A549 (cell line): Measurements from ENCODE around the gene MAGI1. TPM values are rescaled to one million over a fixed set of nuclear protein-coding genes. Genes with fewer than 3 reads are reported as not detected.

Experiments used
- ATAC-seq, 2 experiments: fragments of 200-7000 bp in 1 of 2; fragments of >200 bp in 1 of 2; cut with Nextera tagmentation in 1 of 2; cut with Tn5 transposase in 1 of 2; 3 replicates each; pipeline versions ENCODE4 v1.8.0 to v1.9.1; 2018 to 2020; ENCODE audit warnings: mild to moderate bottlenecking in 1 of 2, moderate library complexity in 1 of 2
- CTCF ChIA-PET: fragments of 300-600 bp; sonication (Branson Sonifier 250); formaldehyde crosslinking; extraction: SDS; loops from one replicate; lab custom pipeline; 2021; ENCODE audit warnings: antibody characterized with exemption, inconsistent platforms; lab: Yijun Ruan, JAX
- POLR2A ChIA-PET: fragments of 350-600 bp; formaldehyde crosslinking; extraction: SDS; loops from one replicate; lab custom pipeline; 2021; ENCODE audit warnings: antibody characterized with exemption, inconsistent platforms; lab: Yijun Ruan, JAX
- DNase-seq, 2 experiments: peaks; one replicate each; pipeline versions ENCODE4 v3.0.0 to v3.0.0-alpha.2; 2011 to 2016; ENCODE audit warnings: low read depth in 1 of 2, low spot score in 1 of 2
- FAIRE-seq: peaks from 2 replicates; lab custom pipeline; 2011; peaks lifted over from hg19 to GRCh38; lab: Jason Lieb, UNC
- H3K27ac ChIP-seq, 2 experiments: fragments of >200 bp; sonication (Bioruptor Twin); formaldehyde crosslinking; 3 replicates each; pipeline ENCODE4 v1.5.1; 2016 to 2017
- H3K4me1 ChIP-seq: fragments of >200 bp; sonication (Bioruptor Twin); formaldehyde crosslinking; 3 replicates; pipeline ENCODE4 v1.6.1; 2016
- H3K4me2 ChIP-seq: fragments of >200 bp; sonication (Bioruptor Twin); formaldehyde crosslinking; 3 replicates; pipeline ENCODE4 v1.6.1; 2016
- H3K4me3 ChIP-seq: fragments of >200 bp; sonication (Bioruptor Twin); formaldehyde crosslinking; 3 replicates; pipeline ENCODE4 v1.5.1; 2016
- H3K9me3 ChIP-seq: fragments of >200 bp; sonication (Bioruptor Twin); formaldehyde crosslinking; 3 replicates; pipeline ENCODE4 v1.6.1; 2016
- BCL3 ChIP-seq: fragments of >200 bp; sonication (Bioruptor Twin); formaldehyde crosslinking; IDR thresholded peaks from 3 replicates; pipeline ENCODE4 v1.6.1; 2016
- BHLHE40 ChIP-seq: IDR thresholded peaks from 2 replicates; pipeline ENCODE4 v1.6.1; 2012; ENCODE audit warnings: low read depth, low read length, inconsistent platforms
- CTCF ChIP-seq: fragments of >200 bp; sonication (Bioruptor Twin); formaldehyde crosslinking; IDR thresholded peaks from 3 replicates; pipeline ENCODE4 v1.5.1; 2016
- EHF ChIP-seq: fragments of 250-450 bp; sonication (Bioruptor Pico); IDR thresholded peaks from 2 replicates; pipeline ENCODE4 v1.5.0; 2020; ENCODE audit warnings: mild to moderate bottlenecking
- EHMT2 ChIP-seq: fragments of 200-600 bp; sonication (generic); IDR thresholded peaks from 2 replicates; pipeline ENCODE4 v1.6.1; 2016; ENCODE audit warnings: antibody characterized with exemption, low read depth, mild to moderate bottlenecking, moderate library complexity
- ELK1 ChIP-seq: fragments of 150-350 bp; IDR thresholded peaks from 2 replicates; pipeline ENCODE4 v1.6.1; 2014; ENCODE audit warnings: low read depth, mild to moderate bottlenecking, low read length
- FOXS1 ChIP-seq: fragments of 250-450 bp; sonication (Bioruptor Pico); IDR thresholded peaks from 2 replicates; pipeline ENCODE4 v1.5.0; 2020; ENCODE audit warnings: mild to moderate bottlenecking, moderate library complexity
- GATA3 ChIP-seq: IDR thresholded peaks from 2 replicates; pipeline ENCODE4 v1.6.1; 2012; ENCODE audit warnings: borderline replicate concordance
- HES2 ChIP-seq: fragments of >200 bp; sonication (Bioruptor Twin); formaldehyde crosslinking; IDR thresholded peaks from 2 replicates; pipeline ENCODE4 v1.6.1; 2016
- HMGXB4 ChIP-seq: fragments of 250-450 bp; sonication (Bioruptor Pico); IDR thresholded peaks from 2 replicates; pipeline ENCODE4 v1.5.0; 2021; ENCODE audit warnings: mild to moderate bottlenecking, moderate library complexity, borderline replicate concordance
- JUNB ChIP-seq: fragments of >200 bp; sonication (Bioruptor Twin); formaldehyde crosslinking; IDR thresholded peaks from 2 replicates; pipeline ENCODE4 v1.6.1; 2016
- NPAS2 ChIP-seq: fragments of 250-450 bp; sonication (Bioruptor Pico); IDR thresholded peaks from 2 replicates; pipeline ENCODE4 v1.8.0; 2022; ENCODE audit warnings: mild to moderate bottlenecking, moderate library complexity, borderline replicate concordance
- POLR2AphosphoS2 ChIP-seq: conservative IDR thresholded peaks from 2 replicates; pipeline ENCODE4 v1.6.1; 2012; ENCODE audit warnings: low read length, improper control_type of control experiment, inconsistent platforms
- RAD21 ChIP-seq, 2 experiments: fragments of >200 bp in 1 of 2; sonication (Bioruptor Twin) in 1 of 2; formaldehyde crosslinking in 1 of 2; IDR thresholded peaks in 1 of 2; conservative IDR thresholded peaks in 1 of 2; 2 replicates in 1 of 2; 3 replicates in 1 of 2; pipeline ENCODE4 v1.6.1; 2012 to 2018; ENCODE audit warnings: inconsistent platforms in 1 of 2
- TFCP2L1 ChIP-seq: fragments of 250-450 bp; sonication (Bioruptor Pico); IDR thresholded peaks from 2 replicates; pipeline ENCODE4 v1.5.0; 2021; ENCODE audit warnings: mild to moderate bottlenecking
- USF2 ChIP-seq: fragments of 450-650 bp; IDR thresholded peaks from 2 replicates; pipeline ENCODE4 v1.6.1; 2014; ENCODE audit warnings: antibody characterized with exemption
- WGBS: methylation state at CpG from one replicate; pipeline ENCODE4 v1.1.6; 2017; ENCODE audit errors: missing lambda C conversion rate; 5-methylcytosine and 5-hydroxymethylcytosine counted together
- polyA plus RNA-seq, 4 experiments: library from polyadenylated mRNA; depleted of rRNA in 3 of 4; stranded (reverse); fragments of >200 nt; fragmentation: RNase III in 1 of 4; extraction: RNeasy Plus Mini Kit Qiagen cat#74134 plus additional on column Dnase treatment in 1 of 4; gene quantifications; 2 replicates in 3 of 4; 3 replicates in 1 of 4; pipeline ENCODE4 v1.2.3, GENCODE V29; 2011 to 2017

Gene MAGI1
- polyA plus RNA-seq, 2 of the 4 experiments (the other 2 are of a cell fraction): 4.7 to 6.6 TPM

- POLR2A ChIA-PET: no interaction called here
- WGBS: 91% methylated on average over 4 of the region's 4 CpGs
- CTCF ChIA-PET: no interaction called here
- no peak for FAIRE-seq
- H3K4me2 ChIP-seq: no peak overlapping the region
- DNase-seq: no peak
- TF ChIP-seq EHF (CRISPR knock-in tag) (no peak), BCL3 (no peak), HES2 (no peak), HMGXB4 (CRISPR knock-in tag) (no peak), USF2 (no peak), BHLHE40 (no peak), EHMT2 (no peak)
- H3K27ac ChIP-seq: no peak overlapping the region
- H3K4me3 ChIP-seq: no peak overlapping the region
- ATAC-seq: no peak
- H3K4me1 ChIP-seq: peaks cover 13% of the 10 kb centered on the region; the same call in 2 of the 3 replicates
- no peaks in the 10 kb centered on the region for H3K9me3 ChIP-seq
These were observed 22.9 kb downstream of the MAGI1 start for GRCh38 chr3:66015841-66016240.

GRCh38 chr3:66014651-66015050 is 24.1 kb downstream of the MAGI1 start:
- H3K4me1 ChIP-seq: peaks cover 19% of the 10 kb centered on the region; the same call in 2 of the 3 replicates
- FAIRE-seq (no peak), ATAC-seq (no peak), DNase-seq (no peak)
- no peak overlapping the region for H3K4me3 ChIP-seq
- ChIA-PET POLR2A (no interaction called here), CTCF (no interaction called here)
- 74% methylated on average over 2 of the region's 2 CpGs for WGBS
- TF ChIP-seq ELK1: no peak
- no peak for TF ChIP-seq FOXS1
- no peak for TF ChIP-seq TFCP2L1 (CRISPR knock-in tag)
- no peak for TF ChIP-seq RAD21 (conservative IDR thresholded peaks at IDR 0.05 in 1 of 2, IDR thresholded peaks at IDR 0.05 in 1 of 2)
- no peak for TF ChIP-seq POLR2AphosphoS2
- no peak for TF ChIP-seq CTCF
- no peak for TF ChIP-seq NPAS2
- no peak for TF ChIP-seq USF2
- no peak for TF ChIP-seq JUNB
- TF ChIP-seq GATA3: no peak
- no peak overlapping the region for H3K4me2 ChIP-seq
- H3K27ac ChIP-seq: no peak overlapping the region
- H3K9me3 ChIP-seq: no peaks in the 10 kb centered on the region
